ENCODE data around the gene KCNJ2.

GRCh38 chr17:70120425-70120824, 48.9 kb upstream of the KCNJ2 start:
- no peak for TF ChIP-seq POLR2AphosphoS5 (IDR thresholded peaks at IDR 0.05; ENCODE audit: low read depth)
- no peak for TF ChIP-seq GABPA (IDR thresholded peaks at IDR 0.05; ENCODE audit: low read depth)
- TF ChIP-seq CTCF (IDR thresholded peaks at IDR 0.05; ENCODE audit: insufficient read depth, low read length): no peak
